Measurements from ENCODE around the gene SMC1B. TPM values are rescaled to one million over a fixed set of nuclear protein-coding genes. Genes with fewer than 3 reads are reported as not detected.
"Not testable (repeated sequence)": the region's sequence is repeated elsewhere in the genome, so short reads cannot be mapped to it uniquely, and the experiment has no call there.

Gene SMC1B
- total RNA-seq, 2 donors from 2014 or later: not detected

DNA sequence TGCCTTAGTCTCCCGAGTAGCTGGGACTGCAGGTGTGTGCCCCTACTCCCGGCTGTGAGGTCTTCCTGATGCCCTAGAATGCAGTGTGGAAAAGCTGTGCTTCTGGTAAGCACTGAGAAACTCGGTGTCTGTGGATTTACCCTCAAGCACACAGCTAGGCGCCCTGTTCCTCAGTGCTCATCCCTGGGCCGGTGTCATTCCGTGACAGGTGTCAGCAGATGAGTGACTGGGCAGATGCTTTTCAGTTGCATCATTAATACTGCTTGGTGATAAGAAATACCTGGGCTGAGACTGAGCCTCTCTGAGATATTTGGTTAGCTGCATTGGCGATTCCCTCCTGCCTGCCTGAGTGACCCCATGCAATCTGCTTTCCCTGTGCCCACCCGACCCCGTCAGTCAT, 81.9 kb downstream of the SMC1B start:
- Histone ChIP-seq H3K36me3 (peaks cover 15% of the 10 kb centered on the region), H3K27ac (no peak overlapping the region), H3K4me1 (ENCODE audit: control insufficient read depth in 1 of 2, low read depth in 2 of 2) (peaks cover 14 to 32% of the 10 kb centered on the region in 2 donors), H3K27me3 (replicated peaks; ENCODE audit: insufficient read depth) (no peaks in the 10 kb centered on the region), H3K4me3 (no peak overlapping the region), H3K9me3 (no peaks in the 10 kb centered on the region)
- TF ChIP-seq, protein P1, sequence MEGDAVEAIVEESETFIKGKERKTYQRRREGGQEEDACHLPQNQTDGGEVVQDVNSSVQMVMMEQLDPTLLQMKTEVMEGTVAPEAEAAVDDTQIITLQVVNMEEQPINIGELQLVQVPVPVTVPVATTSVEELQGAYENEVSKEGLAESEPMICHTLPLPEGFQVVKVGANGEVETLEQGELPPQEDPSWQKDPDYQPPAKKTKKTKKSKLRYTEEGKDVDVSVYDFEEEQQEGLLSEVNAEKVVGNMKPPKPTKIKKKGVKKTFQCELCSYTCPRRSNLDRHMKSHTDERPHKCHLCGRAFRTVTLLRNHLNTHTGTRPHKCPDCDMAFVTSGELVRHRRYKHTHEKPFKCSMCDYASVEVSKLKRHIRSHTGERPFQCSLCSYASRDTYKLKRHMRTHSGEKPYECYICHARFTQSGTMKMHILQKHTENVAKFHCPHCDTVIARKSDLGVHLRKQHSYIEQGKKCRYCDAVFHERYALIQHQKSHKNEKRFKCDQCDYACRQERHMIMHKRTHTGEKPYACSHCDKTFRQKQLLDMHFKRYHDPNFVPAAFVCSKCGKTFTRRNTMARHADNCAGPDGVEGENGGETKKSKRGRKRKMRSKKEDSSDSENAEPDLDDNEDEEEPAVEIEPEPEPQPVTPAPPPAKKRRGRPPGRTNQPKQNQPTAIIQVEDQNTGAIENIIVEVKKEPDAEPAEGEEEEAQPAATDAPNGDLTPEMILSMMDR (IDR thresholded peaks at IDR 0.05): no peak
- no peak for ATAC-seq (ENCODE audit: insufficient number of reproducible peaks, low FRiP score, low read depth)
- no peak for DNase-seq (ENCODE audit: low spot score)

DNA sequence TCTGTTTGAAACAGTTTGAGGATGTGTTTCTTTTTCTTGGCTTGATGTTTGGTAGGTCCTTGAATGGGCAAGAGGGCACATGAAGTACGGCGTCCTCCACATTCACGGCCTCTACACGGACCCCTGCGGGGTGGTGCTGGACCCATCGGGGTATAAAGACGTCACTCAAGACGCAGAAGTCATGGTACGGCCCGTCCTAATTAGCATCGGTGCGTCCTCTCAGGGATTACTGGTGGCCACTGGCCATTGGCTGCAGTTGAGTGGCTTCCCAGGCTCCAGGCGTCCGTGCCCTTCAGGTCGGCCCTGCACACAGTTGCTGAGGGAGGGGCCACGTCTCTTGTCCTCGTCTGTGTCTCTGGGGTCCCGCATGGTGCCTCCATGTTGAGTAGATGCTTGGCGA, 82.9 kb downstream of the SMC1B start:
- peaks cover 22% of the 10 kb centered on the region for H3K36me3 ChIP-seq
- no peak overlapping the region for H3K27ac ChIP-seq
- no peaks in the 10 kb centered on the region for H3K27me3 ChIP-seq (replicated peaks; ENCODE audit: insufficient read depth)
- DNase-seq (ENCODE audit: low spot score): no peak
- ATAC-seq (ENCODE audit: insufficient number of reproducible peaks, low FRiP score, low read depth): no peak
- no peaks in the 10 kb centered on the region for H3K9me3 ChIP-seq
- peaks cover 4 to 22% of the 10 kb centered on the region in 2 donors for H3K4me1 ChIP-seq (ENCODE audit: control insufficient read depth in 1 of 2, low read depth in 2 of 2)
- no peak overlapping the region for H3K4me3 ChIP-seq
- TF ChIP-seq, protein P1 (IDR thresholded peaks at IDR 0.05): no peak

DNA sequence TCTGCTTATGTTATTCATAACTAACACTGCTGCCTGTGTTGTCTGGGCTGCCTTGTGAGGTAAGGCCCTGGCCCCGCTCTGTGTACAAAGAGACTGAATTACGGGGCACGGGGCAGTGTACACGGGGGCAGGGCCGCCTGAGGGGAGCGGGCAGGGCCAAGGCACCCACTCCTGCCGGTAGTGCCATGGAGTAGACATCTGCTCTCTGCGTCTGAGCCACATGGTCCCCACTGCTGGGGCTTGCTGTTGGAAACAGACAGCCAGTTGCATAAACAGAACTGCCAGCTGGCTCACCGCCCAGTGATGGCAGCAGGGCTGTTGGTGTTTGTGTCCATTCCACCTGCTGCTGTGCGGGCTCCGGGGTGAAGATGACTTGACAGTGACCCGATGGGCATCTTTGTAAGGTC, 83.9 kb downstream of the SMC1B start:
- TF ChIP-seq, protein P1 (IDR thresholded peaks at IDR 0.05): no peak
- Histone ChIP-seq H3K4me3 (no peak overlapping the region), H3K4me1 (ENCODE audit: control insufficient read depth in 1 of 2, low read depth in 2 of 2) (peaks cover 0 to 15% of the 10 kb centered on the region in 2 donors), H3K36me3 (peaks cover 30% of the 10 kb centered on the region), H3K27ac (no peak overlapping the region), H3K27me3 (replicated peaks; ENCODE audit: insufficient read depth) (no peaks in the 10 kb centered on the region), H3K9me3 (no peaks in the 10 kb centered on the region)
- no peak for DNase-seq (ENCODE audit: low spot score)
- ATAC-seq (ENCODE audit: insufficient number of reproducible peaks, low FRiP score, low read depth): no peak

DNA sequence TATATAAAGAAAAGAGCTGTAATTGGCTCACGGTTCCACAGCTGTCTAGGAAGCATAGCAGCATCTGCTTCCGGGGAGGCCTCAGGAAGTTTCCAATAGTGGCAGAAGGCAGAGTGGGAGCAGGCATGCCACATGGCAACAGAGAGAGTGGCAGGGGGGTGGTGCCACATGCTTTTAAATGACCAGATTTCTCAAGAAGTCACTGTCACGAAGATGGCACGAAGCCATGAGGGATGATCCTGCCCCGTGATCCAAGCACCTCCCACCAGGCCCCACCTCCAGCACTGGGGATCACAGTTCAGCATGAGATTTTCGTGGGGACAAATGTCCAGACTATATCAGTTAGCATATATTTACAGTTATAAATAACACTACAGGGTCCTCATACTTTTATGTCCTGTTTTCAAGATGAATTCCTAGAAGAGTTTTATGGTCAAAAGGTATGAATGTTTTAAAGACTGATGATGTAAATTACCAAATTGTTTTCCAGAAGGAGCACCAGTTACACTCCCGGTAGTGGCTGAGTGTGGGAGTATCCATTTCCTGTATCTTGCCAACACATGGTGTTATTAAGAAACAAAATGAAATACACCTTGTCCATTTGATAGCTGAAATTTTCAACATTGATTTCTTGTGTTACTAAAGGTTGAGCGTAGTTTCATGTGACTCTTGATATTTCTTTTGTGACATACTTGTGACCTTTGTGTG, 84.4 kb downstream of the SMC1B start:
- TF ChIP-seq, protein P1 (IDR thresholded peaks at IDR 0.05): no peak
- H3K9me3 ChIP-seq: no peaks in the 10 kb centered on the region
- no peak overlapping the region for H3K4me3 ChIP-seq
- ATAC-seq (ENCODE audit: insufficient number of reproducible peaks, low FRiP score, low read depth) (no peak), DNase-seq (ENCODE audit: low spot score) (no peak)
- no peaks in the 10 kb centered on the region for H3K27me3 ChIP-seq (replicated peaks; ENCODE audit: insufficient read depth)
- H3K4me1 ChIP-seq (ENCODE audit: control insufficient read depth in 1 of 2, low read depth in 2 of 2): peaks cover 0 to 10% of the 10 kb centered on the region in 2 donors
- no peak overlapping the region for H3K27ac ChIP-seq
- peaks cover 35% of the 10 kb centered on the region for H3K36me3 ChIP-seq

DNA sequence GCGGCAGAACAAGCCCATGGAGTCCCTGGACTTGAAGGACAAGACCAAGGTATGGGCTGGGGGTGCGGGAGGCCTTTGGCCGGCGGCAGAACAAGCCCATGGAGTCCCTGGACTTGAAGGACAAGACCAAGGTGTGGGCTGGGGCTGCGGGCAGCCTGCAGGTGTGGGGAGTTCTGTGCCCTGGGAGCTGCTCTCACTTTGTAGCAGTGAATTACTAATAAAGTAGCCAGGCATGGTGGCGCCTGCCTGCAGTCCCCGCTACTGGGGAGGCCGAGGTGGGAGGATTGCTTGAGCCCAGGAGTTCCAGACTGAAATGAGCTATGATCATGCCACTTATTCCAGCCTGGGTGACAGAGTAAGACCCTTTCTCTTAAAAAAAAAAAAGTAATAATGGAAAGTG, 85.1 kb downstream of the SMC1B start:
- H3K36me3 ChIP-seq: peaks cover 41% of the 10 kb centered on the region
- H3K4me3 ChIP-seq; H3K4me1 ChIP-seq (ENCODE audit: control insufficient read depth in 1 of 2, low read depth in 2 of 2); DNase-seq (ENCODE audit: low spot score); ATAC-seq (ENCODE audit: insufficient number of reproducible peaks, low FRiP score, low read depth); H3K27ac ChIP-seq; H3K27me3 ChIP-seq (replicated peaks; ENCODE audit: insufficient read depth); H3K9me3 ChIP-seq: not testable (repeated sequence)

DNA sequence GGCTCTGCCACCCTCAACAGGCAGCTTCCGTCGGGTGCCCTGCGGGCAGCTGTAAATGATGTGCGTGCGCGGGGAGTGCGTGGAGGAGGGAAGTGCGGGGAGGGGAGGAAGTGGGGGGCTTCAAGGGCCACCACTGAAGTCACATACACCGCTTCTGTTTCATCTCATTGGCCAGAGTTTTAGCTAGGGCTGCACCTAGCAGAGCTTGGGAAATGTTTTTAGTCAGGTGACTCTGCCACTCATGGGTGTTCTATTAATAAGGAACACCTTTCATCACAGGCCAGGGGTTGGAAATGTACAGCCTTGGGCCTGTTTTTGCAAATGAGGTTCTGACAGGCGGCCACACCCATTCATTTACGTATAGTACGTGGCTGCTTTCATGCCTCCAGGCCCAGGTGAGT, 89.1 kb downstream of the SMC1B start:
- peaks cover 41% of the 10 kb centered on the region for H3K36me3 ChIP-seq
- no peak overlapping the region for H3K4me3 ChIP-seq
- no peaks in the 10 kb centered on the region for H3K9me3 ChIP-seq
- no peak for DNase-seq (ENCODE audit: low spot score)
- H3K4me1 ChIP-seq (ENCODE audit: control insufficient read depth in 1 of 2, low read depth in 2 of 2): peaks cover 6 to 35% of the 10 kb centered on the region in 2 donors
- no peak for ATAC-seq (ENCODE audit: insufficient number of reproducible peaks, low FRiP score, low read depth)
- TF ChIP-seq, protein P1 (IDR thresholded peaks at IDR 0.05): no peak
- no peaks in the 10 kb centered on the region for H3K27me3 ChIP-seq (replicated peaks; ENCODE audit: insufficient read depth)
- no peak overlapping the region for H3K27ac ChIP-seq

Data from thoracic aorta (tissue), 2 donors.